H1 (cell line): ENCODE measurements around the gene FAM133A. TPM values are rescaled to one million over a fixed set of nuclear protein-coding genes. Genes with fewer than 3 reads are reported as not detected.

Experiments
- CTCF ChIA-PET: fragments of 300-600 bp; sonication (Branson Sonifier 250); formaldehyde crosslinking; loops from one replicate; lab custom pipeline; 2021; ENCODE audit not compliant: partially characterized antibody; lab: Charles Lee
- POLR2A ChIA-PET: fragments of 300-600 bp; sonication (Branson Sonifier 250); formaldehyde crosslinking; loops from one replicate; lab custom pipeline; 2021; ENCODE audit warnings: inconsistent platforms; ENCODE audit not compliant: partially characterized antibody; lab: Charles Lee
- DNase-seq, 2 experiments: peaks; one replicate each; pipeline versions ENCODE4 v3.0.0 to v3.0.0-alpha.2; 2010 to 2022; ENCODE audit warnings: low spot score in 2 of 2, low read depth in 1 of 2, mixed read lengths in 1 of 2
- FAIRE-seq: peaks from 2 replicates; lab custom pipeline; 2011; peaks lifted over from hg19 to GRCh38; lab: Jason Lieb, UNC
- H2AFZ ChIP-seq: 2 replicates; pipeline ENCODE4 v1.8.1; 2012; ENCODE audit warnings: low read length, inconsistent platforms
- H2AK5ac ChIP-seq: 2 replicates; pipeline ENCODE4 v1.6.1; 2013; ENCODE audit warnings: low read depth, low read length
- H2BK120ac ChIP-seq: replicated peaks from 2 replicates; pipeline ENCODE3; 2013; ENCODE audit warnings: low read depth, low read length, inconsistent platforms
- H2BK12ac ChIP-seq: 2 replicates; pipeline ENCODE4 v1.6.1; 2013; ENCODE audit warnings: low read depth, low read length
- H2BK15ac ChIP-seq: 2 replicates; pipeline ENCODE4 v1.6.1; 2013; ENCODE audit warnings: low read length
- H2BK20ac ChIP-seq: 2 replicates; pipeline ENCODE4 v1.6.1; 2013; ENCODE audit warnings: low read length
- H2BK5ac ChIP-seq: 2 replicates; pipeline ENCODE4 v1.6.1; 2013; ENCODE audit warnings: low read depth, low read length
- H3K14ac ChIP-seq: 2 replicates; pipeline ENCODE4 v1.6.1; 2013; ENCODE audit warnings: inconsistent platforms; ENCODE audit not compliant: insufficient read length
- H3K18ac ChIP-seq: 2 replicates; pipeline ENCODE4 v1.6.1; 2013; ENCODE audit warnings: low read length; ENCODE audit errors: extremely low read depth
- H3K23ac ChIP-seq: 2 replicates; pipeline ENCODE4 v1.6.1; 2013; ENCODE audit warnings: inconsistent platforms; ENCODE audit not compliant: insufficient read length
- H3K23me2 ChIP-seq: 2 replicates; pipeline ENCODE4 v1.6.1; 2013; ENCODE audit warnings: low read depth, low read length
- H3K27ac ChIP-seq: 2 replicates; pipeline ENCODE4 v1.6.1; 2011; ENCODE audit warnings: low read depth, low read length, inconsistent platforms
- H3K27me3 ChIP-seq, 4 experiments: replicated peaks in 1 of 4; 1 replicate in 1 of 4; 2 replicates in 3 of 4; pipeline versions ENCODE4 v1.6.1 to v1.8.1; 2011 to 2013; ENCODE audit warnings: low read length in 3 of 4, mild to moderate bottlenecking in 3 of 4, inconsistent platforms in 2 of 4, mixed read lengths in 2 of 4, moderate library complexity in 1 of 4; ENCODE audit not compliant: control insufficient read depth in 3 of 4, insufficient read depth in 3 of 4; ENCODE audit errors: extremely low read depth in 1 of 4
- H3K36me3 ChIP-seq, 4 experiments: 2 replicates each; pipeline versions ENCODE4 v1.6.1 to v1.8.1; 2011 to 2013; ENCODE audit warnings: mild to moderate bottlenecking in 4 of 4, low read length in 3 of 4, moderate library complexity in 2 of 4, control low read depth in 1 of 4, inconsistent platforms in 1 of 4; ENCODE audit not compliant: insufficient read depth in 4 of 4, control insufficient read depth in 2 of 4
- H3K4ac ChIP-seq: replicated peaks from 2 replicates; pipeline ENCODE3; 2013; ENCODE audit warnings: low read length, low read depth, mixed read lengths, inconsistent platforms; ENCODE audit not compliant: insufficient read length
- H3K4me1 ChIP-seq, 4 experiments: replicated peaks in 1 of 4; 1 replicate in 1 of 4; 2 replicates in 3 of 4; pipeline versions ENCODE4 v1.6.1 to v1.8.1; 2011 to 2013; ENCODE audit warnings: low read length in 3 of 4, inconsistent platforms in 2 of 4, mixed read lengths in 1 of 4; ENCODE audit not compliant: insufficient read depth in 4 of 4, control insufficient read depth in 3 of 4
- H3K4me2 ChIP-seq, 2 experiments: 2 replicates each; pipeline versions ENCODE4 v1.6.1 to v1.8.1; 2011 to 2013; ENCODE audit warnings: low read depth in 2 of 2, low read length in 2 of 2, control low read depth in 1 of 2, inconsistent platforms in 1 of 2, mild to moderate bottlenecking in 1 of 2; ENCODE audit not compliant: insufficient read depth in 1 of 2
- H3K4me3 ChIP-seq, 4 experiments: fragments of 200-600, 300-600 bp in 1 of 4; sonication (generic), shearing (Covaris generic), sonication (Bioruptor Twin) in 1 of 4; 2 replicates each; pipeline versions ENCODE4 v1.5.1 to v1.8.1; 2011 to 2016; ENCODE audit warnings: low read length in 4 of 4, low read depth in 3 of 4, control low read depth in 2 of 4, inconsistent platforms in 2 of 4, mild to moderate bottlenecking in 2 of 4, mixed read lengths in 1 of 4, moderate library complexity in 1 of 4; ENCODE audit not compliant: insufficient read depth in 2 of 4; ENCODE audit errors: extremely low read depth in 1 of 4
- H3K56ac ChIP-seq: replicated peaks from 2 replicates; pipeline ENCODE3; 2013; ENCODE audit warnings: low read depth, mild to moderate bottlenecking, mixed read lengths, low read length, inconsistent platforms; ENCODE audit not compliant: insufficient read length
- H3K79me1 ChIP-seq: 2 replicates; pipeline ENCODE4 v1.6.1; 2013; ENCODE audit warnings: low read depth, low read length, control low read depth
- H3K79me2 ChIP-seq, 2 experiments: 2 replicates each; pipeline versions ENCODE4 v1.6.1 to v1.8.1; 2012 to 2013; ENCODE audit warnings: low read length in 2 of 2, mild to moderate bottlenecking in 2 of 2, inconsistent platforms in 1 of 2; ENCODE audit not compliant: insufficient read depth in 2 of 2, control insufficient read depth in 1 of 2
- H3K9ac ChIP-seq, 4 experiments: replicated peaks in 1 of 4; 1 replicate in 1 of 4; 2 replicates in 3 of 4; pipeline versions ENCODE4 v1.6.1 to v1.8.1; 2011 to 2013; ENCODE audit warnings: low read depth in 3 of 4, low read length in 3 of 4, control low read depth in 2 of 4, mild to moderate bottlenecking in 2 of 4, moderate library complexity in 2 of 4, inconsistent platforms in 1 of 4; ENCODE audit errors: extremely low read depth in 1 of 4
- H3K9me3 ChIP-seq, 2 experiments: 2 replicates each; pipeline versions ENCODE4 v1.6.1 to v1.8.1; 2012 to 2013; ENCODE audit warnings: mild to moderate bottlenecking in 2 of 2, moderate library complexity in 2 of 2, control low read depth in 1 of 2, inconsistent platforms in 1 of 2, low read depth in 1 of 2, low read length in 1 of 2, mixed read lengths in 1 of 2; ENCODE audit not compliant: insufficient read depth in 2 of 2
- H4K20me1 ChIP-seq, 2 experiments: replicated peaks in 1 of 2; 2 replicates each; pipeline versions ENCODE3 to v1.8.1; 2011 to 2013; ENCODE audit warnings: inconsistent platforms in 2 of 2, low read length in 2 of 2, mild to moderate bottlenecking in 1 of 2; ENCODE audit not compliant: insufficient read depth in 2 of 2, control insufficient read depth in 1 of 2
- H4K5ac ChIP-seq: 2 replicates; pipeline ENCODE4 v1.6.1; 2013; ENCODE audit warnings: low read length, low read depth, mixed read lengths, inconsistent platforms; ENCODE audit not compliant: insufficient read length
- H4K8ac ChIP-seq: 2 replicates; pipeline ENCODE4 v1.8.0; 2013; ENCODE audit warnings: mild to moderate bottlenecking, moderate library complexity, low read length, inconsistent platforms; ENCODE audit not compliant: insufficient read depth; ENCODE audit errors: extremely low read depth
- H4K91ac ChIP-seq: replicated peaks from 2 replicates; pipeline ENCODE3; 2013; ENCODE audit warnings: low read length, mixed read lengths, inconsistent platforms; ENCODE audit not compliant: insufficient read length
- CEBPB ChIP-seq: IDR thresholded peaks from 2 replicates; pipeline ENCODE4 v1.6.1; 2012; ENCODE audit warnings: low read depth, low read length
- CHD2 ChIP-seq: IDR thresholded peaks from 2 replicates; pipeline ENCODE4 v1.6.1; 2012; ENCODE audit warnings: low read length, improper control_type of control experiment
- CTBP2 ChIP-seq: IDR thresholded peaks from 2 replicates; pipeline ENCODE4 v1.7.0; 2011; ENCODE audit warnings: borderline replicate concordance, mild to moderate bottlenecking, moderate library complexity, mixed read lengths, low read length; ENCODE audit not compliant: insufficient read depth, insufficient read length
- KDM1A ChIP-seq: fragments of 200-600, 300-600 bp; sonication (generic); IDR thresholded peaks from 2 replicates; pipeline ENCODE4 v1.7.1; 2016; ENCODE audit warnings: mild to moderate bottlenecking, low read length, borderline replicate concordance
- KDM5A ChIP-seq: fragments of 200-600 bp; IDR thresholded peaks from 2 replicates; pipeline ENCODE4 v1.7.1; 2012; ENCODE audit warnings: mild to moderate bottlenecking, low read length, inconsistent platforms, mixed read lengths
- NANOG ChIP-seq: IDR thresholded peaks from 2 replicates; pipeline ENCODE4 v1.6.1; 2011; ENCODE audit warnings: low read length, low read depth, mild to moderate bottlenecking, inconsistent platforms; ENCODE audit not compliant: insufficient read depth, poor library complexity, severe bottlenecking
- POU5F1 ChIP-seq: IDR thresholded peaks from 2 replicates; pipeline ENCODE4 v1.6.1; 2011; ENCODE audit warnings: low read depth, mild to moderate bottlenecking, low read length, moderate library complexity
- RFX5 ChIP-seq: IDR thresholded peaks from 2 replicates; pipeline ENCODE4 v1.6.1; 2011; ENCODE audit warnings: low read depth, low read length, improper control_type of control experiment, borderline replicate concordance
- RXRA ChIP-seq: IDR thresholded peaks from 2 replicates; pipeline ENCODE4 v1.6.1; 2011; ENCODE audit warnings: low read depth, mild to moderate bottlenecking, low read length, moderate library complexity; ENCODE audit not compliant: insufficient read depth
- SP2 ChIP-seq: IDR thresholded peaks from 2 replicates; pipeline ENCODE4 v1.6.1; 2012; ENCODE audit warnings: mild to moderate bottlenecking, low read length, inconsistent platforms
- ZNF274 ChIP-seq: IDR thresholded peaks from 2 replicates; pipeline ENCODE4 v1.7.0; 2012; ENCODE audit warnings: low read length, borderline replicate concordance; ENCODE audit errors: extremely low read depth
- WGBS, 2 experiments: shearing (Covaris generic) in 1 of 2; methylation state at CpG; one replicate each; pipeline versions ENCODE4 v1.1.6 to v1.1.7; 2013 to 2015; ENCODE audit warnings: low lambda C conversion rate in 2 of 2, mixed read lengths in 2 of 2, inconsistent platforms in 1 of 2, low coverage in 1 of 2, missing lambda C conversion rate in 1 of 2; ENCODE audit not compliant: insufficient replicate concordance in 2 of 2, insufficient coverage in 1 of 2, insufficient read length in 1 of 2; ENCODE audit errors: extremely low coverage in 1 of 2, missing lambda C conversion rate in 1 of 2; 5-methylcytosine and 5-hydroxymethylcytosine counted together
- polyA plus RNA-seq, 7 experiments: library from polyadenylated mRNA; depleted of rRNA in 3 of 7; stranded (reverse) in 5 of 7; unstranded in 2 of 7; fragments of >200 nt in 5 of 7; fragments of 200-250 nt in 2 of 7; gene quantifications; 1 replicate in 5 of 7; 2 replicates in 1 of 7; 4 replicates in 1 of 7; pipeline versions ENCODE4 v1.2.1 to v1.2.3, GENCODE V29; 2011 to 2013; ENCODE audit warnings: missing spikeins in 2 of 7, mixed read lengths in 2 of 7
- total RNA-seq: library from RNA; stranded (reverse); fragmentation: NEBNext Ultra II Directional; extraction: Animal tissue kit (Norgen Biotek cat#: 25700); gene quantifications from 2 replicates; pipeline ENCODE4 v1.2.1, GENCODE V29; 2021
- TF ChIP-seq, protein P1 (sequence below), 3 experiments: IDR thresholded peaks; 1 replicate in 2 of 3; 2 replicates in 1 of 3; pipeline versions ENCODE4 v1.5.1 to v1.6.1; 2011; ENCODE audit warnings: low read length in 3 of 3, mild to moderate bottlenecking in 3 of 3, inconsistent platforms in 2 of 3, low read depth in 1 of 3, moderate library complexity in 1 of 3; ENCODE audit not compliant: insufficient read depth in 1 of 3; ENCODE audit errors: control extremely low read depth in 1 of 3

Gene FAM133A
- total and polyA plus RNA-seq, 2 of the 8 experiments (the other 6 are each of a cell fraction or from before 2014, with no cell fraction given): 0.26 to 0.82 TPM

- CTCF ChIA-PET: no interaction called here
- DNase-seq: no peak
- Histone ChIP-seq H2BK12ac (no peak overlapping the region), H3K9me3 (no peaks in the 10 kb centered on the region), H3K4me1 (peaks cover 0 to 7% (median 0%) of the 10 kb centered on the region in 4 experiments; a peak in 1 of 7 replicates), H4K8ac (no peak overlapping the region), H2BK15ac (no peak overlapping the region), H2AFZ (no peak overlapping the region), H3K79me1 (no peaks in the 10 kb centered on the region), H3K14ac (no peak overlapping the region), H3K23me2 (no peaks in the 10 kb centered on the region), H2BK120ac (no peak overlapping the region), H3K27ac (no peak overlapping the region), H3K79me2 (no peaks in the 10 kb centered on the region), H3K36me3 (no peaks in the 10 kb centered on the region), H4K5ac (no peak overlapping the region), H3K4me2 (no peak overlapping the region), H2BK5ac (no peak overlapping the region), H3K9ac (no peak overlapping the region), H3K56ac (no peak overlapping the region), H4K91ac (no peak overlapping the region), H3K4me3 (no peak overlapping the region), H3K18ac (no peak overlapping the region), H2BK20ac (0 out of 2 replicates have a peak overlapping the region, but pooled peaks have one; percentile 86), H3K27me3 (no peaks in the 10 kb centered on the region), H4K20me1 (no peaks in the 10 kb centered on the region), H2AK5ac (no peak overlapping the region), H3K23ac (no peak overlapping the region)
- 83% methylated on average over 5 of the region's 5 CpGs; no CpG with 5 or more reads in 1 of the 2 experiments for WGBS, 2 experiments
- POLR2A ChIA-PET: interaction anchor here (0.6 kb wide), 1 partner anchor 80 kb away, joined by 3 read pairs; no protein-coding TSS in a partner anchor
- TF ChIP-seq KDM1A (no peak), CEBPB (no peak), RFX5 (no peak), NANOG (no peak), RXRA (no peak), KDM5A (no peak), SP2 (no peak), POU5F1 (no peak), CTBP2 (no peak), CHD2 (no peak), ZNF274 (no peak)
- TF ChIP-seq, protein P1, sequence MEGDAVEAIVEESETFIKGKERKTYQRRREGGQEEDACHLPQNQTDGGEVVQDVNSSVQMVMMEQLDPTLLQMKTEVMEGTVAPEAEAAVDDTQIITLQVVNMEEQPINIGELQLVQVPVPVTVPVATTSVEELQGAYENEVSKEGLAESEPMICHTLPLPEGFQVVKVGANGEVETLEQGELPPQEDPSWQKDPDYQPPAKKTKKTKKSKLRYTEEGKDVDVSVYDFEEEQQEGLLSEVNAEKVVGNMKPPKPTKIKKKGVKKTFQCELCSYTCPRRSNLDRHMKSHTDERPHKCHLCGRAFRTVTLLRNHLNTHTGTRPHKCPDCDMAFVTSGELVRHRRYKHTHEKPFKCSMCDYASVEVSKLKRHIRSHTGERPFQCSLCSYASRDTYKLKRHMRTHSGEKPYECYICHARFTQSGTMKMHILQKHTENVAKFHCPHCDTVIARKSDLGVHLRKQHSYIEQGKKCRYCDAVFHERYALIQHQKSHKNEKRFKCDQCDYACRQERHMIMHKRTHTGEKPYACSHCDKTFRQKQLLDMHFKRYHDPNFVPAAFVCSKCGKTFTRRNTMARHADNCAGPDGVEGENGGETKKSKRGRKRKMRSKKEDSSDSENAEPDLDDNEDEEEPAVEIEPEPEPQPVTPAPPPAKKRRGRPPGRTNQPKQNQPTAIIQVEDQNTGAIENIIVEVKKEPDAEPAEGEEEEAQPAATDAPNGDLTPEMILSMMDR (IDR thresholded peaks at IDR 0.05; ENCODE audit: control extremely low read depth in 1 of 3, insufficient read depth in 1 of 3, low read depth in 1 of 3, low read length in 3 of 3): no peak
- TF ChIP-seq, all 59 proteins: peak for 0
- no peak overlapping the region for H3K4ac ChIP-seq
- no peak for FAIRE-seq
Measured at GRCh38 chrX:93760163-93760562, 86.2 kb downstream of the FAM133A start.
